Esophagus (tissue), 2 donors: ENCODE results near the gene RBM20. TPM values are rescaled to one million over a fixed set of nuclear protein-coding genes. Genes with fewer than 3 reads are reported as not detected.

ENCODE experiments used
- H3K27ac ChIP-seq, 2 donors: one replicate each; pipeline ENCODE4 v1.5.1; 2013; ENCODE audit warnings: low read depth in 2 of 2, mild to moderate bottlenecking in 2 of 2, inconsistent platforms in 1 of 2, low read length in 1 of 2, moderate library complexity in 1 of 2
- H3K27me3 ChIP-seq, 2 donors: one replicate each; pipeline ENCODE4 v1.6.1; 2013; ENCODE audit warnings: low read length in 2 of 2, control low read depth in 1 of 2, mild to moderate bottlenecking in 1 of 2; ENCODE audit not compliant: insufficient read depth in 2 of 2, control insufficient read depth in 1 of 2
- H3K36me3 ChIP-seq, 2 donors: one replicate each; pipeline ENCODE4 v1.6.1; 2013; ENCODE audit warnings: low read length in 1 of 2; ENCODE audit not compliant: control insufficient read depth in 2 of 2, insufficient read depth in 2 of 2
- H3K4me1 ChIP-seq, 2 donors: one replicate each; pipeline ENCODE4 v1.6.1; 2013; ENCODE audit warnings: low read length in 1 of 2; ENCODE audit not compliant: control insufficient read depth in 2 of 2, insufficient read depth in 2 of 2
- H3K4me3 ChIP-seq, 2 donors: one replicate each; pipeline ENCODE4 v1.5.1; 2013; ENCODE audit warnings: low read length in 2 of 2, mild to moderate bottlenecking in 2 of 2, low read depth in 1 of 2, moderate library complexity in 1 of 2
- H3K9me3 ChIP-seq, 2 donors: one replicate each; pipeline ENCODE4 v1.6.1; 2013; ENCODE audit warnings: mild to moderate bottlenecking in 2 of 2, low read depth in 1 of 2, low read length in 1 of 2, moderate library complexity in 1 of 2; ENCODE audit not compliant: control insufficient read depth in 2 of 2, insufficient read depth in 1 of 2
- WGBS, 2 donors: extraction: QIAGEN DNeasy Blood & Tissue Kit; methylation state at CpG; one replicate each; pipeline ENCODE4 v1.1.7; 2013; 5-methylcytosine and 5-hydroxymethylcytosine counted together
- polyA plus RNA-seq, 2 donors: library from polyadenylated mRNA; stranded (reverse); fragments of 200-250 nt; gene quantifications; one replicate each; pipeline ENCODE4 v1.2.3, GENCODE V29; 2013
- donor health status: healthy with polysubstance abuse.
- donor health status: Bipolar disorder and iron deficiency.

Gene RBM20
- polyA plus RNA-seq, 2 donors = 2.7 to 7.2 TPM

DNA sequence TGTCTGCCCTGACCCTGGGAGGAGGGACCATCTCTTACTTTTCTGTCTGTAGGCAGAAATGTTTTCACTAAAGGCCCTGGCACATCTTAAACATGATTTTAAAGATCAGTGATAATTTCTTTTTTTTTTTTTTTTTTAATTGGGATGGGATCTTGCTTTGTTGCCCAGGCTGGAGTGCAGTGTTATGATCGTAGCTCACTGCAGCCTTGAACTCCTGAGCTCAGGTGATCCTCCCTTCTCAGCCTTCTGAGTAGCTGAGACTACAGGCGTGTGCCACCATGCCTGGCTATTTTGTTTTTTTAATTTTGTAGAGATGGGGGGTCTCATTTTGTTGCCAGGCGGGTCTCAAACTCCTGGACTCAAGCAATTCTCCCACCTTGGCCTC lies 65.3 kb downstream of the RBM20 start:
- Histone ChIP-seq H3K4me3 (no peak overlapping the region), H3K9me3 (no peaks in the 10 kb centered on the region), H3K4me1 (no peaks in the 10 kb centered on the region), H3K27me3 (no peaks in the 10 kb centered on the region), H3K36me3 (no peaks in the 10 kb centered on the region), H3K27ac (no peak overlapping the region)
- WGBS, 2 donors = 96 to 99% methylated on average over 3 of the region's 3 CpGs

DNA sequence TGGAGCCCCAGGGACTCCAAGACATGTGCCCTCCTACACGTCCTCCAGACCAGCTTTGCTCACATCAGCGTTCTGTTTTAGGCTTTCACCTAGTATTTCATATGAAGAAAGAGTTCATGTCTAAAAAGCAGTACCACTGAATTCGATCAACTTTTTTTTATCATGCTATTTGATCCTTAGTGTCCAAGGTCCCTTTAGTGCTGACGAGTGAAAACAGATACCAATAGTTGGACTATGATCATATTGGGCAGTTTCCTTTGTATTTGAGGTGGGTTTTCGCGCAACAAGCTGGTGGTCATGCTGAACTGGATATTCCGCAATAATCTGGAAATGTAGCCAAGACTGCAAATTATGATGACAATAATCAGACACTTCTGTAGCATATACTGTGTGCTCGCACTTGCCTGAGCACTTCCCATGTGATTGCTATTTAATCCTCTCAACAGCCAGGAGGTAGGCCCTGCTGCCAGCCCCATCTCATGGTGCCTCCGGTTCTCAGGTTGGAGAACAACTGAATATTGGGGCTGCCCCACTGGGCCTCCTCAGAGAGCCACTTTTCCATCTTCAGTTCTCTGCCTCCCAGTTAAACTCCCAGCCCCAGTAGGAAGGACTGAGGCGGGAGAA lies 65.9 kb downstream of the RBM20 start:
- Histone ChIP-seq H3K27me3 (no peaks in the 10 kb centered on the region), H3K4me3 (no peak overlapping the region), H3K36me3 (no peaks in the 10 kb centered on the region), H3K4me1 (no peaks in the 10 kb centered on the region), H3K27ac (no peak overlapping the region), H3K9me3 (no peaks in the 10 kb centered on the region)
- 93 to 94% methylated on average over 10 of the region's 10 CpGs for WGBS, 2 donors

DNA sequence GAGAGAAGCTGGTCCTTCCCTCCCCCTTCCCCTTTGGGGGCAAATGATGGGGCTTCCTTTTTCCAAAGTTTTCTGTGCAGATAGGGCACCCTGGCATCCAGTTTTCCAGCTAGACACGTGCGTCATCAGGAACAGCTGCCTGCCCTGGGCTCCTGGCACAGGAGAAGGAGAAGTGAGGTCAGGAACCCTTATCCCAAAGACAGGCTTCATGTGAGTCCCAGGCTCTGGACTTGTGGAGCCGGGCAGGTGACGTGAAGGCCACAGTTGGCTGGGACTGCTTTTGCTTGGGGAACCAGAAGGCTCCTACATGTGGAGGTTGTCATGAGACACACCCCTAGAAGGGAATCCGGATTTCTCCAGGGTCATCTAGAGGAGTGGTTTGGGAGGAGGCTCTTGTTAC lies 66.5 kb downstream of the RBM20 start:
- Histone ChIP-seq H3K9me3 (no peaks in the 10 kb centered on the region), H3K27ac (no peak overlapping the region), H3K36me3 (no peaks in the 10 kb centered on the region), H3K4me1 (no peaks in the 10 kb centered on the region), H3K4me3 (no peak overlapping the region), H3K27me3 (no peaks in the 10 kb centered on the region)
- WGBS, 2 donors = 87 to 95% methylated on average over 5 of the region's 5 CpGs

DNA sequence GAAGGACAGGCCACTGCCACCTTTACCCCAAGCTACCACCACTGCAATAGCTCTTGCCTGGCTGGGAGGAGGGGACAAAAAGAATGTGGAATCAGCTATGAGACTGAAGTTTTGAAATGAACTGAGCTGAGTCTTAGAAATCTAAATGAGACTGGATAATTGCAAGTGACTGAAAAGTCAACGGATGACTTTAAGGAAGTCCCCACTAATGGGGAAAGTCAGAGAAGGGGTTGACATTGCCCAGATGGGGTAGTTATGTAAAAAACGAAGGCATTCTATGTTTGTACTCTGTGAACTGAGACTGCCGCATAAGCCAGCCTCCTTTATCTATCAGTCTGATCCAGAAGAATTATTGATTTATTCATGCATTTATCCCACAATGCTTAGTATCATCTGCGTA lies 67.2 kb downstream of the RBM20 start:
- Histone ChIP-seq H3K36me3 (no peaks in the 10 kb centered on the region), H3K27ac (no peak overlapping the region), H3K4me1 (no peaks in the 10 kb centered on the region), H3K9me3 (no peaks in the 10 kb centered on the region), H3K4me3 (no peak overlapping the region), H3K27me3 (no peaks in the 10 kb centered on the region)
- WGBS, 2 donors = 70 to 80% methylated on average over 4 of the region's 4 CpGs

DNA sequence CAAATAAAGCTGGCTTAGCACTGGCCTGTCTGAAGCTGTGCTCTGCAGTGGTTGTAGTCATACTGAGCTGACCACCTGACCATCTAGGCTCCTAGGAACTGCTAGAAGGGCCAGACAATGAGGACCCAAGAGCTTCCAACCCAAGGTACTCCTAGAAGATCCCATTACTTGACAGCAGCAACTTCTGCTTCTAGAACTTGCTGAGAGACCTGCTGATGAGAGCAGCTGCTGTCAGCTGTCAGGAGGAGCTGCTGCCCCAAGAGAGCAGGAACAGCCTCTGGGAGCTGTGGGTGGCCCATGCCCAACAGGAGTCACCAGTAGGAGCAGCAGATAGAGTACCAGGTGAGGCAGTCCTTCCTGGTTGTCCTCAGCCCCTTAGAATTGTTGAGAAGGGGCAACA lies 70.2 kb downstream of the RBM20 start:
- no peak overlapping the region for H3K27ac ChIP-seq
- no peaks in the 10 kb centered on the region for H3K36me3 ChIP-seq
- no peaks in the 10 kb centered on the region for H3K9me3 ChIP-seq
- no peak overlapping the region for H3K4me3 ChIP-seq
- no peaks in the 10 kb centered on the region for H3K27me3 ChIP-seq
- H3K4me1 ChIP-seq = no peaks in the 10 kb centered on the region

DNA sequence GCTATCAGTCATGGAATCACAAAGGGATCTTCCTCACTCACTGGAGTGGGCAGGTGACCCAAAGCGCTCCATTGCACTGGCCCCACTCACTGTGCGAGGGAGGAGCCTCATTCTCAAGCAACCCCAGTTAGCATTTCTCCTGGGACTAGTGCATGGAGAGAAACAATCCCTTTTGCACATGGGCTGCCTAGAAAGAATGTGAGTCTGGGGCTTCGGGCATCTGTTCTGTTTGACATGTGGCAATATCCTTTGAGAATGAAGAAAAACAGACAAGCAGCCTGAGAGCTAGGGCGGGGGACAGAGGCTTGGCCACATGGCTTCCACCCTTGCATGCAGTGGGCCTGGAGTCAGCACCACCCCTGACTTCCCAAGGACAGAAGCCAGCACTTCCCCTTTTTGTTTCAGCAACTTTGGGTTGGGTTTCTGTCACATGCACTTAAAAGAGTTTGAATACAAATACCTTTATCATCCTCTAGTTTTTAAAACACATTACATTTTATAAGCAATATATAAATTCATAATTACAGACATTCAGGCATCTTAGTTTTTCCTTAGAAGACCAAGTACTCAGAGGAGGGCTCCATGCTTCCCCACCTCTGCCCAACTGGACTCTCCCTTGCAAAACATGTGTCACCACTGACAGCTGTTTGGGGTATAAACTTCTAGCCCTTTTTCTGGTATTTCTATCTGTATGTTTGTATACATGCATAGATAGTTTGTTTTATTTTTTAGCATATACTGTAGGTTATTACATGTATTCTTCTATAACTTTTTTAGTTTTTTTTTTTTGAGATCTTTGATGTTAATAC lies 73.8 kb downstream of the RBM20 start:
- H3K27ac ChIP-seq = no peak overlapping the region
- H3K9me3 ChIP-seq = peaks cover 0 to 2% of the 10 kb centered on the region in 2 donors

DNA sequence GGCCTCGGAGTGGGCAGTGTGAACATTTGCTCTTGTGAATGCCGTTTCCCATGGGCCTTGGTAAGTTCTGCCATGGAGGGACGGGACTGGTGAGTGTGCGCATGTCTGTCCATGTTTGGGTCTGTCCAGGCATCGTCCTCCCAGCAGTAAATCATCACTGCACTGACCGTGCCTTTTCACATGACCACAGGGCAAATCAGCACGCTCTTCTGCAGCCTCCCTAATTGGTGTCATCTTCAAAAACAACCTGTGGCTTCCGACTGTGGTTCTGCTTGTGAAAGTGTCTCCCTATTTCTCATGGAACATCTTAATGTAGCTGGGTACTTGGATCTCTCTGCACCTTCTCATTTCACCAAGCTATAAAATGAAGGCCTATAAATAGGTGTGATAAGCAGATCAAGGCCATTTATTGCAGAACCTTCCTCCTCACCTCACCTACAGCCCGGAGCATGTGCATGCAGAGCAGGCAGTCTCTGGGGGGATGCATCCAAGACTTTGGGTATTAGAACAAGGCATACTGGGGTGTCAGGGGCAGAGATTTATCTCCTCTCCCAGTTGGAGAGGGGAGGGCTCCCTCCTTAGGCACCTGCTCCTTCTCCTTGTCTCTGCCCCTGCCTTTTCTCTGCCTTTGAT lies 77.4 kb downstream of the RBM20 start:
- Histone ChIP-seq H3K36me3 (no peaks in the 10 kb centered on the region), H3K27ac (no peak overlapping the region), H3K9me3 (peaks cover 0 to 2% of the 10 kb centered on the region in 2 donors), H3K27me3 (no peaks in the 10 kb centered on the region), H3K4me3 (no peak overlapping the region), H3K4me1 (no peaks in the 10 kb centered on the region)
- 94 to 95% methylated on average over 9 of the region's 9 CpGs for WGBS, 2 donors

More for the DNA sequence above, 73.8 kb downstream of the RBM20 start:
- H3K27me3 ChIP-seq = no peaks in the 10 kb centered on the region
- no peak overlapping the region for H3K4me3 ChIP-seq
- 78 to 85% methylated on average over 4 of the region's 4 CpGs for WGBS, 2 donors
- H3K4me1 ChIP-seq = no peaks in the 10 kb centered on the region
- no peaks in the 10 kb centered on the region for H3K36me3 ChIP-seq

DNA sequence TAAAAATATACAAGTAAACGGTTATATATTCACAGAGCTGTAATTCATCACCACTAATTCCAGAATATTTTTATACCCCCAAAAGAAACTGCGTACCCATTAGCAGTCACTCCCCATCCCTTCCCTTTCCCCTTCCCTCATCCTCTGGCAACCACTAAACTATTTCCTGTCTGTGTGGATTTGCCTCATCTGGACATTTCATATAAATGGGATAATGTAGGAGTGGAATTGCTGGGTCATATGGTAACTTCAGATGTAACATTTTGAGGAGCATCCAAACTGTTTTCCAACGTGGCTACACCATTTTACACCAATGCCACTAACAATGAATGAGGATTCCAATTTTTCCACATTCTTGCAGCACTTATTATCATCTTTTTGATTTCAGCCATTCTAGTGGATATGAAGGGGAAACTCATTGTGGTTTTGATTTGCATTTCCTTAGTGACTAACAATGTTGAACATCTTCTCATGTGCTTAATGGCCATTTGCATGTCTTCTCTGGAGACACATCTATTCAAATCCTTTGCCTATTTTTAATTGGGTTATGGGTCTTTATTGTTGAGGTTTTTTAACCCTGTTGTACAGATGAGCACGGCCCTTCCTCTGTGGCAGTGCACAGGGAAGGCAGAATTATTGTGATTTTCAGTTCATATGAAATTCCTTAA lies 79.2 kb downstream of the RBM20 start:
- Histone ChIP-seq H3K27me3 (no peaks in the 10 kb centered on the region), H3K27ac (no peak overlapping the region), H3K9me3 (peaks cover 0 to 2% of the 10 kb centered on the region in 2 donors), H3K4me1 (no peaks in the 10 kb centered on the region), H3K36me3 (no peaks in the 10 kb centered on the region), H3K4me3 (no peak overlapping the region)
- WGBS, 2 donors = 75 to 80% methylated on average over 4 of the region's 4 CpGs

DNA sequence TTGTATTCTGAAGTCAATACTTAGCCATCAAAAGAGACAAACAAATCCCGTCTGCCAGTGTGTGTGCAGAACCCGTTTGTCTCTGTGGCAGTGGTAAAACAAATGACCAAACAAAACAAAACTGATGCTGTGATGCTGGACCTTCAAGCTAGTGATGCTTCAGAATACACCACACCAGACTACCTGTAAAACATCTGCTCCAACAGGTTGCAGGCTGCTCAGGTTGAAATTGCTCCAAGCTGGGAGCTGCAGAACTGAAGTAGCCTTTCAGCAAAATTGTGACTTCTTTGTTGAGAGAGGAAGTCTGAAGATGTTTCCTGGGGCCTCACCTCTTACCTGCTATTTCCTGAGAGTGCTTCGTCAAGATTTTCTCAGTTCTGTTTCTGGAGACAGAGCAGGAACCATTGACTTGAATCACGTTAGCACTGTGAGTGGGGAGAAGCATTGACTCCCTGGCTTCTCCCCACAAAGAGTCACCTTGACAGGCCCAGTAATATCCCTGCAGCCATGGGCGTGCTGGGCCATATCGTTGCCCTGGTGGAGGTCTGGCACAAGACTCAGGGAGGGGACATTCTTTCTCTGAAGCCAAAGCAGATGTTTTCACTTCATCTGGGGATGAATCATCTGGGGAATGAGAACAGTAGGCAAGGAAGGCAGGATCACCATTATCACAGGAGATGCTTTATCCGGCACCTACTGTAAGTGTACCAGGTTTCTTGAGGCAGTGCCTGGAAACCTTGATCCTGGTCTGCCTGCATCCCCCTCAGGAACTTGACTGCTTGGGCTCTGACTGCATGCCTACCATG lies 80.2 kb downstream of the RBM20 start:
- no peaks in the 10 kb centered on the region for H3K27me3 ChIP-seq
- H3K4me3 ChIP-seq = no peak overlapping the region
- H3K27ac ChIP-seq = no peak overlapping the region
- 48 to 56% methylated on average over 7 of the region's 7 CpGs for WGBS, 2 donors
- H3K9me3 ChIP-seq = peaks cover 0 to 2% of the 10 kb centered on the region in 2 donors
- no peaks in the 10 kb centered on the region for H3K36me3 ChIP-seq
- H3K4me1 ChIP-seq = no peaks in the 10 kb centered on the region
